HL-60 (cell line): ENCODE measurements around the gene GEMIN2.

Experiments
- DNase-seq, 2 experiments: peaks; one replicate each; pipeline ENCODE4 v3.0.0-alpha.2; 2010 to 2020; ENCODE audit warnings: low read depth in 1 of 2, low spot score in 1 of 2
- H3K27ac ChIP-seq: fragments of 250-450 bp; sonication (Bioruptor Pico); replicated peaks from 2 replicates; pipeline ENCODE4 v1.5.1; 2020; ENCODE audit warnings: mild to moderate bottlenecking, moderate library complexity
- H3K27me3 ChIP-seq: fragments of 250-450 bp; sonication (Bioruptor Pico); 2 replicates; pipeline ENCODE4 v1.5.1; 2021; ENCODE audit warnings: mild to moderate bottlenecking, moderate library complexity; ENCODE audit not compliant: insufficient read depth, poor library complexity, severe bottlenecking
- H3K4me3 ChIP-seq: replicated peaks from 2 replicates; pipeline ENCODE4 v1.5.1; 2011; ENCODE audit warnings: mild to moderate bottlenecking, control low read depth, low read length; ENCODE audit not compliant: insufficient read depth
- CTCF ChIP-seq: IDR thresholded peaks from one replicate; pipeline ENCODE4 v1.5.1; 2011; ENCODE audit warnings: low read length, control low read depth, inconsistent platforms; ENCODE audit not compliant: insufficient read depth
- GABPA ChIP-seq: IDR thresholded peaks from 2 replicates; pipeline ENCODE4 v1.6.1; 2012; ENCODE audit warnings: low read depth
- POLR2AphosphoS5 ChIP-seq: IDR thresholded peaks from 2 replicates; pipeline ENCODE4 v1.6.1; 2012; ENCODE audit warnings: low read depth
- REST ChIP-seq: IDR thresholded peaks from 2 replicates; pipeline ENCODE4 v1.6.1; 2012; ENCODE audit warnings: low read depth; ENCODE audit not compliant: insufficient replicate concordance
- SPI1 ChIP-seq: IDR thresholded peaks from 2 replicates; pipeline ENCODE4 v1.6.1; 2012; ENCODE audit warnings: low read depth, mild to moderate bottlenecking, borderline replicate concordance

Gene GEMIN2

GRCh38 chr14:39087493-39087892 lies 26.6 kb upstream of the GEMIN2 start:
- H3K27me3 ChIP-seq: no peaks in the 10 kb centered on the region
- TF ChIP-seq POLR2AphosphoS5: no peak
- TF ChIP-seq GABPA: no peak
- TF ChIP-seq CTCF: no peak
- TF ChIP-seq REST: no peak
- no peak for TF ChIP-seq SPI1
- no peak overlapping the region for H3K27ac ChIP-seq
- no peak overlapping the region for H3K4me3 ChIP-seq
- DNase-seq: no peak

- no peak for DNase-seq
- H3K27me3 ChIP-seq: no peaks in the 10 kb centered on the region
- no peak overlapping the region for H3K27ac ChIP-seq
- TF ChIP-seq GABPA (no peak), CTCF (no peak), POLR2AphosphoS5 (no peak), SPI1 (no peak), REST (no peak)
- H3K4me3 ChIP-seq: no peak overlapping the region
Measured at GRCh38 chr14:39090548-39091111, 23.5 kb upstream of the GEMIN2 start.

- H3K27ac ChIP-seq: no peak overlapping the region
- TF ChIP-seq REST (no peak), GABPA (no peak), CTCF (no peak), SPI1 (no peak), POLR2AphosphoS5 (no peak)
- no peak overlapping the region for H3K4me3 ChIP-seq
Measured at GRCh38 chr14:39091716-39092115, 22.4 kb upstream of the GEMIN2 start.

More at GRCh38 chr14:39091716-39092115, 22.4 kb upstream of the GEMIN2 start:
- H3K27me3 ChIP-seq: no peaks in the 10 kb centered on the region
- DNase-seq: no peak
